Heart left ventricle (tissue), 16 donors: ENCODE results near the gene SULT1C3. TPM values are rescaled to one million over a fixed set of nuclear protein-coding genes. Genes with fewer than 3 reads are reported as not detected.

Source experiments
- ATAC-seq, 4 donors: fragments of 200-7000 bp; cut with Tn5 transposase; one replicate each; pipeline ENCODE4 v1.9.1; 2020 to 2022; ENCODE audit warnings: moderate library complexity in 4 of 4, mild to moderate bottlenecking in 3 of 4, moderate number of reproducible peaks in 1 of 4
- DNase-seq, 5 donors: peaks; one replicate each; pipeline ENCODE4 v3.0.0-alpha.2; 2020
- H3K27ac ChIP-seq, 12 donors: fragments of 200-600 bp; sonication (generic) in 4 of 12; one replicate each; pipeline versions ENCODE4 v1.5.0 to v1.8.0; 2016 to 2022; ENCODE audit warnings: mild to moderate bottlenecking in 2 of 12
- H3K27me3 ChIP-seq, 9 donors: fragments of 200-600 bp; sonication (generic) in 2 of 9; one replicate each; pipeline versions ENCODE4 v1.5.1 to v1.8.0; 2016 to 2022; ENCODE audit warnings: mild to moderate bottlenecking in 3 of 9
- H3K36me3 ChIP-seq, 9 donors: fragments of 200-600 bp; sonication (generic) in 2 of 9; one replicate each; pipeline versions ENCODE4 v1.5.0 to v1.8.0; 2018 to 2022; ENCODE audit warnings: mild to moderate bottlenecking in 2 of 9
- H3K4me1 ChIP-seq, 12 donors: fragments of 200-600 bp; sonication (generic) in 4 of 12; one replicate each; pipeline versions ENCODE4 v1.5.0 to v1.8.0; 2016 to 2022; ENCODE audit warnings: mild to moderate bottlenecking in 3 of 12
- H3K4me3 ChIP-seq, 12 donors: fragments of 200-600 bp; sonication (generic) in 4 of 12; one replicate each; pipeline versions ENCODE4 v1.5.0 to v1.8.0; 2017 to 2022; ENCODE audit warnings: mild to moderate bottlenecking in 9 of 12, moderate library complexity in 4 of 12
- H3K9me3 ChIP-seq, 12 donors: fragments of 200-600 bp; sonication (generic) in 4 of 12; one replicate each; pipeline versions ENCODE4 v1.5.0 to v1.8.0; 2016 to 2022; ENCODE audit warnings: mild to moderate bottlenecking in 1 of 12
- POLR2A ChIP-seq, 2 donors: fragments of 450-650 bp; IDR thresholded peaks; one replicate each; pipeline ENCODE4 v1.6.1; 2017; ENCODE audit warnings: antibody characterized with exemption in 2 of 2, mild to moderate bottlenecking in 2 of 2, moderate library complexity in 2 of 2
- WGBS, 4 donors: extraction: QIAGEN DNeasy Blood & Tissue Kit in 2 of 4; methylation state at CpG; one replicate each; pipeline versions ENCODE4 v1.1.5 to v1.1.7; 2013 to 2018; 5-methylcytosine and 5-hydroxymethylcytosine counted together
- intact Hi-C, 10 donors: fragments of 100-400 bp; cut with DNase I; formaldehyde crosslinking; loops; one replicate each; pipeline versions ENCODE4 v1.11.1 to v1.14.2; 2022
- long read RNA-seq, 3 donors: library from polyadenylated mRNA; unstranded; transcript quantifications; one replicate each; pipeline ENCODE4 v2.0.0, GENCODE V29; 2020 to 2021
- polyA plus RNA-seq, 2 donors: library from polyadenylated mRNA; stranded (reverse); fragments of 200-250 nt; gene quantifications; one replicate each; pipeline ENCODE4 v1.2.3, GENCODE V29; 2013
- total RNA-seq, 9 donors: library from RNA; depleted of rRNA in 2 of 9; stranded (reverse); fragments of >200 nt in 2 of 9; fragmentation: NEBNext Ultra II Directional in 3 of 9; extraction: Animal tissue kit (Norgen Biotek cat#: 25700) in 3 of 9; gene quantifications; one replicate each; pipeline versions ENCODE4 v1.1.0 to v1.2.4, GENCODE V29; 2016 to 2023
- TF ChIP-seq, protein P1 (sequence below), 12 donors: fragments of 200-600 bp; sonication (generic) in 4 of 12; IDR thresholded peaks; one replicate each; pipeline versions ENCODE4 v1.5.0 to v1.8.0; 2018 to 2022; ENCODE audit warnings: antibody characterized with exemption in 12 of 12, mild to moderate bottlenecking in 5 of 12
- donor health status: ischemic (EF 13 %, LVEDD 7.1; RV severe dilation, severe dysfunction).
- donor health status: healthy with polysubstance abuse.
- donor health status: DM: no; HTN: yes; CAD: no.
- donor health status: DM: no; HTN: no; CAD: no.
- donor health status: ischemic (EF 25% LVEDD 6.9; RV normal size, moderate dysfunction).
- donor health status: ischemic (EF 25% LVEDD 5.7; RV mildly dilated, moderate dysfunction).
- donor health status: healthy.
- donor health status: DM: yes; HTN: yes; CAD: no.
- donor health status: ischemic (EF 35%, LVEDD 5.7; RV mildly dilated, moderate dysfunction).
- donor health status: nonischemic (EF 11% LVEDD 7.7; RV severe dilation, severe dysfunction).
- donor health status: DM: yes; HTN: yes; CAD: no.
- donor health status: PGD.
- donor health status: ischemic (EF 29% LVEDD 5.4; RV normal size, mild dysfunction).
- donor health status: nonischemic (EF 23%, LVEDD 6.1; RV moderate dilation, normal function).

The SULT1C3 gene
- not detected for total RNA-seq
- polyA plus RNA-seq: not detected
- long read RNA-seq, donor 1: 0 reads
- long read RNA-seq, donor 2: 0 reads
- long read RNA-seq, donor 3: 0 reads

GRCh38 chr2:108239786-108240185 lies at the start of gene SULT1C3:
TSS of gene SULT1C3 (plus strand) at chr2:108239968. CDS start at chr2:108247195, 7,227 bp downstream.
- Histone ChIP-seq H3K4me1 (no peaks in the 10 kb centered on the region), H3K36me3 (no peaks in the 10 kb centered on the region), H3K9me3 (peaks cover 0 to 29% (median 2%) of the 10 kb centered on the region in 12 donors), H3K27ac (no peak within 1 kb of the TSS), H3K27me3 (no peaks in the 10 kb centered on the region), H3K4me3 (no peak within 1 kb of the TSS)
- ATAC-seq: no peak
- TF ChIP-seq POLR2A (IDR thresholded peaks at IDR 0.05): no peak
- TF ChIP-seq, protein P1, sequence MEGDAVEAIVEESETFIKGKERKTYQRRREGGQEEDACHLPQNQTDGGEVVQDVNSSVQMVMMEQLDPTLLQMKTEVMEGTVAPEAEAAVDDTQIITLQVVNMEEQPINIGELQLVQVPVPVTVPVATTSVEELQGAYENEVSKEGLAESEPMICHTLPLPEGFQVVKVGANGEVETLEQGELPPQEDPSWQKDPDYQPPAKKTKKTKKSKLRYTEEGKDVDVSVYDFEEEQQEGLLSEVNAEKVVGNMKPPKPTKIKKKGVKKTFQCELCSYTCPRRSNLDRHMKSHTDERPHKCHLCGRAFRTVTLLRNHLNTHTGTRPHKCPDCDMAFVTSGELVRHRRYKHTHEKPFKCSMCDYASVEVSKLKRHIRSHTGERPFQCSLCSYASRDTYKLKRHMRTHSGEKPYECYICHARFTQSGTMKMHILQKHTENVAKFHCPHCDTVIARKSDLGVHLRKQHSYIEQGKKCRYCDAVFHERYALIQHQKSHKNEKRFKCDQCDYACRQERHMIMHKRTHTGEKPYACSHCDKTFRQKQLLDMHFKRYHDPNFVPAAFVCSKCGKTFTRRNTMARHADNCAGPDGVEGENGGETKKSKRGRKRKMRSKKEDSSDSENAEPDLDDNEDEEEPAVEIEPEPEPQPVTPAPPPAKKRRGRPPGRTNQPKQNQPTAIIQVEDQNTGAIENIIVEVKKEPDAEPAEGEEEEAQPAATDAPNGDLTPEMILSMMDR (IDR thresholded peaks at IDR 0.05): no peak
- no peak for DNase-seq
- 42 to 78% (median 77%) methylated on average over 2 of the region's 2 CpGs for WGBS, 4 donors
- intact Hi-C loops: no loop called here

GRCh38 chr2:108193251-108193650 lies 46.5 kb upstream of the SULT1C3 start:
- Histone ChIP-seq H3K4me3 (no peak overlapping the region), H3K9me3 (peaks cover 0 to 6% (median 0%) of the 10 kb centered on the region in 12 donors), H3K4me1 (no peaks in the 10 kb centered on the region), H3K27ac (no peak overlapping the region), H3K36me3 (no peaks in the 10 kb centered on the region), H3K27me3 (no peaks in the 10 kb centered on the region)
- ATAC-seq: no peak
- intact Hi-C loops: loop anchor here in 2 of 10 donors (10.0 kb wide), 2 partner anchors 392 to 1558 kb away; no protein-coding TSS in a partner anchor
- 70 to 80% (median 77%) methylated on average over 3 of the region's 3 CpGs for WGBS, 4 donors
- DNase-seq: no peak
- no peak for TF ChIP-seq POLR2A (IDR thresholded peaks at IDR 0.05)
- TF ChIP-seq, protein P1 (IDR thresholded peaks at IDR 0.05): no peak

GRCh38 chr2:108194409-108195132 lies 45.2 kb upstream of the SULT1C3 start:
- Histone ChIP-seq H3K27ac (no peak overlapping the region), H3K27me3 (no peaks in the 10 kb centered on the region), H3K9me3 (peaks cover 0 to 6% (median 0%) of the 10 kb centered on the region in 12 donors), H3K4me3 (no peak overlapping the region), H3K36me3 (no peaks in the 10 kb centered on the region), H3K4me1 (no peaks in the 10 kb centered on the region)
- 55 to 64% (median 57%) methylated on average over 7 of the region's 7 CpGs for WGBS, 4 donors
- intact Hi-C loops: loop anchor here in 2 of 10 donors (10.0 kb wide), 2 partner anchors 390 to 1560 kb away; no protein-coding TSS in a partner anchor
- no peak for ATAC-seq
- TF ChIP-seq, protein P1 (IDR thresholded peaks at IDR 0.05): peak; percentile 21 to 70 (median 42)
- TF ChIP-seq POLR2A (IDR thresholded peaks at IDR 0.05): no peak
- DNase-seq: no peak

GRCh38 chr2:108195133-108195439 lies 44.7 kb upstream of the SULT1C3 start:
- intact Hi-C loops: loop anchor here in 2 of 10 donors (10.0 kb wide), 2 partner anchors 390 to 1560 kb away; no protein-coding TSS in a partner anchor

More at GRCh38 chr2:108195133-108195439, 44.7 kb upstream of the SULT1C3 start:
- DNase-seq (no peak), ATAC-seq (no peak)
- Histone ChIP-seq H3K9me3 (peaks cover 0 to 9% (median 0%) of the 10 kb centered on the region in 12 donors), H3K27me3 (no peaks in the 10 kb centered on the region), H3K4me3 (no peak overlapping the region), H3K4me1 (no peaks in the 10 kb centered on the region), H3K27ac (no peak overlapping the region), H3K36me3 (no peaks in the 10 kb centered on the region)
- TF ChIP-seq, protein P1 (IDR thresholded peaks at IDR 0.05): no peak
- no peak for TF ChIP-seq POLR2A (IDR thresholded peaks at IDR 0.05)
